Calu3 (cell line): ENCODE data around the gene ELMO1. TPM values are rescaled to one million over a fixed set of nuclear protein-coding genes. Genes with fewer than 3 reads are reported as not detected.

ENCODE experiments used
- BruUV-seq: library from RNA; stranded (reverse); fragments of 400-500 nt; replicated peaks from 2 replicates; lab custom pipeline; 2021; lab: Mats Ljungman, UMichigan
- CTCF ChIA-PET: fragments of 300-600 bp; sonication (Branson Sonifier 250); formaldehyde crosslinking; loops from one replicate; lab custom pipeline; 2022; ENCODE audit warnings: antibody characterized with exemption; lab: Charles Lee
- DNase-seq: peaks from one replicate; pipeline ENCODE4 v3.0.0; 2022
- H3K27ac Mint-ChIP-seq: one replicate; pipeline ENCODE4 v1.8.0; 2022; ENCODE audit warnings: mixed read lengths; ENCODE audit not compliant: unreplicated experiment
- H3K27me3 Mint-ChIP-seq: one replicate; pipeline ENCODE4 v1.8.0; 2022; ENCODE audit warnings: mixed read lengths; ENCODE audit not compliant: unreplicated experiment
- H3K36me3 Mint-ChIP-seq: one replicate; pipeline ENCODE4 v1.8.0; 2022; ENCODE audit warnings: mild to moderate bottlenecking, moderate library complexity, mixed read lengths; ENCODE audit not compliant: insufficient read depth, unreplicated experiment
- H3K4me1 Mint-ChIP-seq: one replicate; pipeline ENCODE4 v1.8.0; 2022; ENCODE audit warnings: mild to moderate bottlenecking, low read depth, mixed read lengths; ENCODE audit not compliant: unreplicated experiment
- H3K4me3 Mint-ChIP-seq: one replicate; pipeline ENCODE4 v1.8.0; 2022; ENCODE audit warnings: mild to moderate bottlenecking, low read depth, moderate library complexity, mixed read lengths; ENCODE audit not compliant: unreplicated experiment
- H3K9me3 Mint-ChIP-seq: one replicate; pipeline ENCODE4 v1.8.0; 2022; ENCODE audit warnings: low read depth, mixed read lengths; ENCODE audit not compliant: unreplicated experiment
- intact Hi-C: fragments of 100-400 bp; cut with micrococcal nuclease; formaldehyde crosslinking; loops from one replicate; pipeline ENCODE4 v1.10.0; 2022; ENCODE audit not compliant: unreplicated experiment
- total RNA-seq: library from RNA; stranded (reverse); gene quantifications from 2 replicates; pipeline ENCODE4 v1.2.3, GENCODE V29; 2022
- TF ChIP-seq, protein P1 (sequence below): fragments of 200-600 bp; IDR thresholded peaks from one replicate; pipeline ENCODE4 v1.8.0; 2022; ENCODE audit warnings: antibody characterized with exemption; ENCODE audit not compliant: unreplicated experiment

ELMO1 gene
- total RNA-seq, 1 experiment from 2014 or later = not detected

DNA sequence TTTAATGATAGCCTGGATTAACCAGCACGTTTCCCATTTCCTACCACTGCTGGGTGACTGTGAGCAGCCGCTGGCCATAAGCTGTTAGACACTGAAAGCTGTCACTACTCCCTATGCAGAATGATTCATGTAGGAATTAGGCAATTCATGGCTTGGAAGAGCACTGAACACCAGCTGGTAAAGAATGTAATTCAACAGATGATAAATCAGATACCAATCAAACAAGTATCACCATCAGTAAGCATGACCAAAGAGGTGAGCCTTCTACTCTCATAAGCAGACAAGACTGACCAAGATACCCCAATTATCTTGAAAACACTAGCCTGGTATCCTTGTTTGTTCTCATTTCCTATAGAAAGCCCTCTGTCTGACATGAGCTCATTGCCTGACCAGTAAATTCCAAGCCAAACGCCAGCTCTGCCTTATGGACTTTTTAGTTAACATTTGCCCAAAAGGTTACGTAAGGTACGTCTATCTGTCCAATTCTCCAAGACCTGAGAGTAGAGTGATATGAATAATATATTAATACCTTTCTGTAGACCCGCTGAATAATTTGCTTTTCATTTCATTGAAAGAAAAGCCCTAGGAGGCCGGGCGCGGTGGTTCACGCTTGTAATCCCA lies 127.7 kb downstream of the ELMO1 start:
- no peak for DNase-seq
- H3K4me3 Mint-ChIP-seq = no peak overlapping the region
- H3K27ac Mint-ChIP-seq = no peak overlapping the region
- peaks cover 5% of the 10 kb centered on the region for H3K9me3 Mint-ChIP-seq
- CTCF ChIA-PET = no interaction called here
- TF ChIP-seq, protein P1, sequence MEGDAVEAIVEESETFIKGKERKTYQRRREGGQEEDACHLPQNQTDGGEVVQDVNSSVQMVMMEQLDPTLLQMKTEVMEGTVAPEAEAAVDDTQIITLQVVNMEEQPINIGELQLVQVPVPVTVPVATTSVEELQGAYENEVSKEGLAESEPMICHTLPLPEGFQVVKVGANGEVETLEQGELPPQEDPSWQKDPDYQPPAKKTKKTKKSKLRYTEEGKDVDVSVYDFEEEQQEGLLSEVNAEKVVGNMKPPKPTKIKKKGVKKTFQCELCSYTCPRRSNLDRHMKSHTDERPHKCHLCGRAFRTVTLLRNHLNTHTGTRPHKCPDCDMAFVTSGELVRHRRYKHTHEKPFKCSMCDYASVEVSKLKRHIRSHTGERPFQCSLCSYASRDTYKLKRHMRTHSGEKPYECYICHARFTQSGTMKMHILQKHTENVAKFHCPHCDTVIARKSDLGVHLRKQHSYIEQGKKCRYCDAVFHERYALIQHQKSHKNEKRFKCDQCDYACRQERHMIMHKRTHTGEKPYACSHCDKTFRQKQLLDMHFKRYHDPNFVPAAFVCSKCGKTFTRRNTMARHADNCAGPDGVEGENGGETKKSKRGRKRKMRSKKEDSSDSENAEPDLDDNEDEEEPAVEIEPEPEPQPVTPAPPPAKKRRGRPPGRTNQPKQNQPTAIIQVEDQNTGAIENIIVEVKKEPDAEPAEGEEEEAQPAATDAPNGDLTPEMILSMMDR = no peak
- H3K4me1 Mint-ChIP-seq = no peaks in the 10 kb centered on the region
- no peaks in the 10 kb centered on the region for H3K36me3 Mint-ChIP-seq
- H3K27me3 Mint-ChIP-seq = no peaks in the 10 kb centered on the region
- intact Hi-C loops = no loop called here
- BruUV-seq = no TSS peak

DNA sequence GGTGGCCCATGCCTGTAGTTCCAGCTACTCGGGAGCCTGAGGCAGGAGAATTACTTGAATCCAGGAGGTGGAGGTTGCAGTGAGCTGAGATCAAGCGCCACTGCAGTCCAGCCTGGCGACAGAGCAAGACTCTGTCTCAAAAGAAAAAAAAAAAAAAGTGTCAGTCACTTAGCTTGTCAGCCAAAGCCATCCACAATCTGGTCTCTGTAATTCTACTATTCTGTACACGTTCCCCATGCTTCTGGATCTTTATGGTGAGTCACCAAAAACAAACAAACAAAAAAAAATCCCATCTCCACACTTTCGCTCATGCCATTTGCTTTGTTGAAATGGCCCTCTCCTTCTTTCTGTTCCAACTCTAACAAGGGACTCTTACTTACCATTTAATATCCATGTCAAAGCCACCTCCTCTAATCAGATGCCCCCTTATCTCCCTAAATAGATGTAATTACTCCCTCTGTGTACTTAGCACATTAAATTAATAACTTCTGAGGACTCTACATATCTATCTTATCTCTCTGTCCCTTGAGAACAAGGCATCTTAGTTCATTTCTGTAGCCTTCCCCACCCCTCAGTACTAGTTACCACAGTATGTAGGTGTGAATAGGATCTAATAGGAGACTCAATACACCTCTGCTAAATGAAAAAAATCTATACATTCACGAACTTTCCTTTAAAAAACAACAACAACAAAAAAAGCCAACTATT lies 128.4 kb downstream of the ELMO1 start:
- H3K4me1 Mint-ChIP-seq = no peaks in the 10 kb centered on the region
- H3K27me3 Mint-ChIP-seq = no peaks in the 10 kb centered on the region
- H3K36me3 Mint-ChIP-seq = no peaks in the 10 kb centered on the region
- no peak overlapping the region for H3K27ac Mint-ChIP-seq
- CTCF ChIA-PET = interaction anchor here (1.5 kb wide), 1 partner anchor 10 kb away, joined by 3 read pairs; no protein-coding TSS in a partner anchor
- intact Hi-C loops = no loop called here
- BruUV-seq = no TSS peak
- peaks cover 5% of the 10 kb centered on the region for H3K9me3 Mint-ChIP-seq
- TF ChIP-seq, protein P1 = no peak
- no peak overlapping the region for H3K4me3 Mint-ChIP-seq
- DNase-seq = no peak

DNA sequence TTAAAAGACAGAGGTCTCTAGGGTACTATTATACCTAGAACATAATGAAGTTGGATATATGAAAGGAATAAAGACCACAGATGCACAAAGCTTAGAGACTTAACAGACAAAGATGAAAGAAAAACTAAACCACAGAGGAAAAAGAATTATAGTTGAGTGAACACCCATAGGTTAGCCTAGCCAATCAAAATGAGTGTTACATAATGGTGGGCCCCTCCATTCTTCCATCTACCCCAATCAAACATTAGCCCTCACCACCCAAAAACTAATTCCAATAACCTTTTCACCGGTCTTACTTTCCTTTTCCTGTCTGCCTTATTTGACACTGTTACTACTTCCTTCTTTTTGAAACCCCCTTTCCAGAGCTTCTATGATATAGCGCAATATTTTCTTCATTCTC lies 130.1 kb downstream of the ELMO1 start:
- CTCF ChIA-PET = no interaction called here
- TF ChIP-seq, protein P1 = no peak
- Mint-ChIP-seq H3K36me3 (no peaks in the 10 kb centered on the region), H3K4me3 (no peak overlapping the region), H3K27ac (no peak overlapping the region), H3K4me1 (no peaks in the 10 kb centered on the region), H3K9me3 (peaks cover 5% of the 10 kb centered on the region), H3K27me3 (no peaks in the 10 kb centered on the region)
- no peak for DNase-seq
- intact Hi-C loops = no loop called here
- no TSS peak for BruUV-seq

DNA sequence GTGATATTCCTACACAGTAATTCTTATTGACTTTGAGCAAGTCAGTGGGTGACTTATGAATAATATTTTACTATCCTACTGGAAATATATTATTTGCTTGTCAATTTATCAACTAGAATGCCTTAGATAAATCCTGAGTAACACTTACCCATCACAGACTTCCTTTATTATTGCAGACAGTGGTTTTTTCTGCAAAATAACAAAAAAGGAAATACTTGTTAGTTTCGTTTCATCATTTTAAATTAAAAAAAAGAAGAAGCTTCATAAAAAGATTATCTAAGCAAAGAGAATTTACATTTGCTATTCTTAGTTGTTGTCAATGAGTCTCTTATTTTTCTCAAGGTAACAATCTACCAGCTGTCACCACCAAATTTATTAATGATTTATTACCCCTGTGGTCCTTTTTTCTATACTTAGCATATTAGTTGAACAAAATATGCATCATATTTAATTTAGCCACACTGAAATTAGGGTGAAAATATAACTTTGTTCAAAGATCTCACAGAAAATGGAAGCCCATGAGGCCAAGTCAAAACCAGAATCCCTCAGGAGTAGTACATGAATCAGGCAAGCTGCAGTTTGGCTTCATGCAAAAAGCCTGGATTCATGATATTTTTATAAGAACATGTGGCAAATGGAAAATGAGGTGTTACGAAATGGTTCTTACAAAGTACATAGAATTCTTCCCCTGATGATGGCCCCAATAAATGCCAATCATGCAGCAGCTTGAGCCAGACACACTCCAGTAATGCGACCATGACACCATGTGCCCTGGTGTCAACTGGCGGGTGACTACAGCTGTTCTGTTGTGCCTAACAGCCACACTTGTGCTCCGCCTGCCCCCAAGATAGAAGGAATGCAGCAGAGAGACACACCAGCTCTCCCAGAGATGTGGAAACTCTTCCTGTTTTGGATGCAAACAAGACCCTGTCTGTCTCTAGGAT lies 132.6 kb downstream of the ELMO1 start:
- Mint-ChIP-seq H3K27me3 (no peaks in the 10 kb centered on the region), H3K4me1 (no peaks in the 10 kb centered on the region), H3K4me3 (no peak overlapping the region), H3K27ac (no peak overlapping the region), H3K9me3 (peaks cover 5% of the 10 kb centered on the region), H3K36me3 (no peaks in the 10 kb centered on the region)
- CTCF ChIA-PET = interaction anchor here (1.2 kb wide), 1 partner anchor 18 kb away, joined by 3 read pairs; no protein-coding TSS in a partner anchor
- intact Hi-C loops = no loop called here
- no TSS peak for BruUV-seq
- DNase-seq = no peak
- TF ChIP-seq, protein P1 = no peak
